Myocyte (in vitro differentiated cells): ENCODE data around the gene RBBP9. TPM values are rescaled to one million over a fixed set of nuclear protein-coding genes. Genes with fewer than 3 reads are reported as not detected.
A peak's percentile ranks its signal among the peaks of the same experiment; 100 is the strongest.
"Not testable (repeated sequence)": the region's sequence is repeated elsewhere in the genome, so short reads cannot be mapped to it uniquely, and the experiment has no call there.

Experiments used
- DNase-seq: peaks from one replicate; pipeline ENCODE4 v3.0.0-alpha.2; 2012; ENCODE audit warnings: low read depth
- microRNA counts: library from miRNA; unstranded; fragments of <30 nt; microRNA quantifications from one replicate; lab custom pipeline; 2016
- microRNA-seq: library from miRNA; unstranded; fragments of <30 nt; microRNA quantifications from one replicate; pipeline ENCODE4, GENCODE V29; 2016
- total RNA-seq: library from RNA; depleted of rRNA; stranded (reverse); fragments of >200 nt; gene quantifications from 2 replicates; pipeline ENCODE4 v1.2.3, GENCODE V29; 2014

Gene RBBP9
- total RNA-seq, 1 donor from 2014 or later: 9.0 TPM

DNA sequence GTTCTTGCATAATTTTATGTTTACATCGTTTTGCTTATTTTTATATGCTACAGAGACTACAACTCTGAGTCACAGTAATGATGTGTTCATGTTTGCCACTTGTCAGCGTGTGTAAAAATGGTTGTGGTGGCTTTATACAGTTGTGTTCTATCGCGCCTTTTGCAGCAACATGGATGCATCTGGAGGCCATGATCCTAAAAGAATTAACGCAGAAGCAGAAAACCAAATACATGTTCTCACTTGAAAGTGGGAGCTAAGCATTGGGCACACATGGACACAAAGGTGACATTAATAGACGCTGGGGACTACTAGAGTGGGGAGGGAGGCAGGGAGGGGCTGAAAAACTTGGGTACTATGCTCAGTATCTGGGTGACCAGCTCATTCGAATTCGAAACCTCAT lies 9.7 kb upstream of the RBBP9 start:
- no peak for DNase-seq

DNA sequence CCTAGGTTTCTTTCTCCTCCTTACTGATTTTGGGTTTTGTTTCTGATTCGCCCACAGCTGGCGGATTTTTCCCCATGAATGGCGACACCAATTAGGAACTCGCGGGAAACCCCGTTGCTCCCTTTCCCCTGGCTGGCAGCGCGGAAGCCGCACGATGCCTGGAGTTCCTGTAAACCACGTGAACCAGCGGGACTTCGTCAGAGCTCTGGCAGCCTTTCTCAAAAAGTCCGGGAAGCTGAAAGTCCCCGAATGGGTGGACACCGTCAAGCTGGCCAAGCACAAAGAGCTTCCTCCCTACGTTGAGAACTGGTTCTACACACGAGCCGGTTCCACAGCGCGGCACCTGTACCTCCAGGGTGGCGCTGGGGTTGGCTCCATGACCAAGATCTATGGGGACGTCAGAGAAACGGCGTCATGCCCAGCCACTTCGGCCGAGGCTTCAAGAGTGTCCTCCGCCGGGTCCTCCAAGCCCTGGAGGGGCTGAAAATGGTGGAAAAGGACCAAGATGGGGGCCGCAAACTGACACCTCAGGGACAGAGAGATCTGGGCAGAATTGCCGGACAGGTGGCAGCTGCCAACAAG lies 7.5 kb upstream of the RBBP9 start:
- DNase-seq: no peak

GRCh38 chr20:18501672-18502071 lies 4.6 kb upstream of the RBBP9 start:
- not testable (repeated sequence) for DNase-seq

GRCh38 chr20:18497603-18498002 lies 578 bp upstream of the RBBP9 start:
- DNase-seq: no peak

GRCh38 chr20:18496042-18496441 lies 983 bp downstream of the RBBP9 start:
- peak; percentile 23 for DNase-seq

DNA sequence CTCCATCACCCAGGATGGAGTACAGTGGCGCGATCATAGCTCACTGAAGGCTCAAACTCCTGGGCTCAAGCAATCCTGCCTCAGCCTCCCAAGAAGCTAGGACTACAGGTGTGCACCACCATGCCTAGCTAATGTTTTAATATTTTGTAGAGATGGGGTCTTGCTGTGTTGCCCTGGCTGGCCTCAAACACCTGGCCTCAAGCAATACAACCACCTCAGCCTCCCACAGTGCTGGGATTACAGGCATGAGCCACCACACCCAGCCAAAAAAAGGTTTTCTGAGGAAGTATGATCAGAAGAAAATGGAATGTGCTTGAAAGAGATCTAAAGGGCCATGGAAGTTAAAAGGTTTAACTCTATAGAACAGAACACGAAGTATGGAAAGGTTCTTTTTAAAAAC lies 8.7 kb downstream of the RBBP9 start:
- DNase-seq: no peak

DNA sequence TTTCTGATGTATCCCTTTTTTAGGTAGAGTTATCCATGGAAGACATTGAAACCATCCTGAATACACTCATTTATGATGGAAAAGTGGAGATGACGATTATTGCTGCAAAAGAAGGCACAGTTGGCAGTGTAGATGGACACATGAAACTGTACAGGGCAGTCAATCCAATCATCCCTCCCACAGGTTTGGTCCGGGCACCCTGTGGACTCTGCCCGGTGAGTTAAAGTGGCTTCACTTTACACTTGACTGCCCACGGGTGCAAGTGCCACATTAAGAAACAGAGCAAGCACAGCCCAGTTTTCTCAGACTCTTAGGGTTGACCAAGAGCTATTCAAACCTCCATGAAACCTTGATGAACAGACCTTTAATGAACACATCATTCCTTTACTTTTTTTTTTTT lies 15.4 kb downstream of the RBBP9 start:
- no peak for DNase-seq

GRCh38 chr20:18477821-18478220 lies 19.2 kb downstream of the RBBP9 start:
- no peak for DNase-seq

DNA sequence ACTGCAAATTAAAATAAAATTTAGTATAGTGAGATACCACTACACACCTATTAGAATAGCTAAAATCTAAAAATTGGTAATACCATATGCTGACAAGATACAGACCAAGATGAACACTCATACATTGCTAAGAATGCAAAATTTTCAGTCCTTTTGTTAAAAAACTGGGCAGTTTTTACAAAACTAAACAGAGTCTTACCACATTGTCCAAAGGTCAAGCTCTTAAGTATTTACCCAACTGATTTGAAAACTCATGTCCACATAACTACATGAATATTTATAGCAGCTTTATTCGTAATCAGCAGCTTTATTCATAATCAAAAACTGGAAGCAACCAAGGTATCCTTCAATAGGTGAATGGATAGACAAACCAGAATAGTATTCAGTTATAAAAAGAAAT lies 19.8 kb downstream of the RBBP9 start:
- DNase-seq: no peak

- peak; percentile 97 for DNase-seq
Measured at GRCh38 chr20:18466894-18467730, 29.9 kb downstream of the RBBP9 start, which contains the start of the genes DZANK1 and POLR3F. DZANK1 (minus strand) TSS chr20:18467030; CDS start chr20:18465358, 1,672 bp downstream. POLR3F (plus strand) TSS chr20:18467390; CDS start chr20:18467507, 117 bp downstream.

- no peak for DNase-seq
Measured at GRCh38 chr20:18466574-18466893, 30.5 kb downstream of the RBBP9 start.

DNA sequence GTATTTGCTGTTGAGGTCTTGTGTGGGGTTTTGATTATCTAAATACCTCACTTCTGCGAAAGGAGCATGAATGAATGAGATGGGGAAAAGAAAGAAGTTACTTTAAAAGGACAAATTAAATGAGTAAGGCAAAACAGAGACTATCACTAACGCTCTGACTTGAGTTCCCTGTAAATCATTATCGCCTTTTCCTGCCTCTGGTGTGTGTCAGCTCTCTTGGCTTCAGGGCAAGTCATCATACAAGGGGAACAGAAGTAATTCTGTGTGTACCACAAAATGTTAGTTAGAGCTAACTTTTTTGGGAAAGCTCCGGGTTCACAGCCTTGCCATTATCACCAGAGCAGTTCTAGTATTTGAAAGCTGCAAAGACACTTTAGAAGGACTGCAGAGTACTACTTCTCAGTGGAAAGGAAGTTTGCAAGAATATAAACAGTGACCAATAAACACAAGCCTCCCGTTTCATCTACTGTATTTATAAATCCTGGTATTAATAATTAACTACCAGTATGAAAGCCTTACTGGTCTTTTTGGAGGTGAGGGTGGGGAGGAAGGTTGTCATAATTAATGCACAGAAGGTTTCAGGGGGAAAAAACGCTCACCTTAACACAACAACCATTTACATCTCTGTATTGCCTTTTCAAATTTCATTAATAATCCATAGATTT lies 31.4 kb downstream of the RBBP9 start:
- no peak for DNase-seq

- no peak for DNase-seq
Measured at GRCh38 chr20:18456600-18456999, 40.4 kb downstream of the RBBP9 start.

DNA sequence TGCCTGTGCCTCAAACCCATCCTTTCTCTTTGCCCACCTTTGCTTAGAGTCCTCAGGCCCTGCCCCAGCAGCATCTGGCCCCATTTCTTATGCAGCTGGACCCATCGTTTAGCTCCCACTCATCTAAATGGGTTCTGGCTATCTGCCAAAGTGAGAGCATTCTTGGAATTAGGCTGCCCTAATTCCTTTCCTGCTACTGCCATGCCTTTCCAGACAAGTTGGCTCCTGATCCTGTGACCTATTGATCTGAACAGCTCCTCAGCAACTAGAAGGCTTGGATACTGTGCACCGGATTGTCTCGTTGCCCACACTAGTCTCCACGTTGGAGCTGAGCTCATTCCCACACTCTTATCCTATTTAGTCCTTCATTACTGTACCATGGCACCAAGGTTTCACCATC lies 53.1 kb downstream of the RBBP9 start:
- peak; percentile 3 for DNase-seq

DNA sequence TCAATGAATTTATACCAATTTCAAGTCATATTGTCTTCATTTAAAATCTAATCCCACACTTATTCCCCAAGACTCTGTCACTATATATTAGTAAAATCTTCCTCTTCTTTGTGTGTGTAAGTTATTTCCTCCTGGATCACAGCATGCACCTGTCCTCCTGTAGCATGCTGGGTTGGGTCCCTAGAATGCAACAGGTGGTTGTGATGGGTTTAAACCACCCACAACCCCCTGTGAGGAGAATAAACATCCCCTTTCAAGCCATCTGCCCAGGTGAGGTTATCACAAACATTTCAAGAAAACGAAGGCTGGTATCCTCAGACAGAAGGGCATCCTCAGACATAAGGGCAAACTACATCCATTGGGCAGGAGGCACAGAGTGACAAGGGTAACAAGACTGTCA lies 56.6 kb downstream of the RBBP9 start:
- DNase-seq: no peak

GRCh38 chr20:18436847-18437246 lies 60.2 kb downstream of the RBBP9 start:
- DNase-seq: no peak

MicroRNAs encoded within 50 kb of the gene (microRNA counts, 767-probe panel; counts per million panel counts)
- microRNA hsa-miR-3192 (lab: Ali Mortazavi, UCI): not detected

Small RNA genes lying within 50 kb of the gene (microRNA-seq; reads per million reads assigned to microRNA genes)
- gene MIR3192: 0.65 reads per million

Other genes starting within 250 kb of the RBBP9 start
- gene ZNF133, start 208.7 kb downstream of the RBBP9 start, total RNA-seq: 9.0 and 16.4 TPM in 2 replicates
- gene DZANK1, start 30.2 kb downstream of the RBBP9 start, total RNA-seq: 0.32 and 1.1 TPM in 2 replicates
- gene POLR3F, start 29.8 kb downstream of the RBBP9 start, total RNA-seq: 12.5 and 18.2 TPM in 2 replicates
- gene SEC23B, start 10.7 kb upstream of the RBBP9 start, total RNA-seq: 23.3 and 28.0 TPM in 2 replicates
- 93.0 and 130 TPM in 2 replicates for gene SMIM26, start 70.2 kb upstream of the RBBP9 start, total RNA-seq
- 25.1 and 25.6 TPM in 2 replicates for gene DTD1, start 90.8 kb upstream of the RBBP9 start, total RNA-seq